Measurements from ENCODE around the gene TMC1. TPM values are rescaled to one million over a fixed set of nuclear protein-coding genes. Genes with fewer than 3 reads are reported as not detected.

Gene TMC1
- total and polyA plus RNA-seq, 10 of the 15 experiments (the other 5 are each of a cell fraction or from before 2014, with no cell fraction given) = 0.06 to 0.94 (median 0.40) TPM; not detected in 1

DNA sequence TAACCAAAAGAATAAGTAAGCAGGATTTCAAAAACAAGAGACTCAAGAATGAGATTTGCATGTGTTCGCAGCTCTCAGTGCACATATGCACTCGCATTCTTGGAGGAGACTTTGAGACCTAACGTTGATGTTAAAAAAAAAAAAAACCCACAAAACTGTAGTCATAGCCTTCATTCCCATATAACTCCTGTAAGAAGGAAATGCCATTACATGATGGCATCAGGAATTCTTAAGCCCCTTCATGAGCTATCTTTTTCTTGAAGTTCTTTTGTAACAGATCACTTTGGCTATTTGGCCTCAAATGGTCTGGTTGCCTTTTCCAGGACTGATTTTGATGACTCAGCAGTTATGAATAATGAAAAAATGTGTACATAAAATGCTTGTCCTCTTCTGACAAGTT, 317.7 kb downstream of the TMC1 start:
- no peak overlapping the region for H2AFZ ChIP-seq (ENCODE audit: control insufficient read depth, low read depth, low read length)
- DNase-seq (ENCODE audit: low read depth, low spot score) = no peak
- 44% methylated on average over 3 of the region's 3 CpGs for WGBS (ENCODE audit: insufficient coverage, insufficient replicate concordance, low lambda C conversion rate, missing lambda C conversion rate)
- no peak overlapping the region for H3K4me3 ChIP-seq
- CTCF ChIA-PET = interaction anchor here (1.6 kb wide), 1 partner anchor 17 kb away, joined by 8 read pairs; no protein-coding TSS in a partner anchor
- in situ Hi-C loops (cut with MboI) = no loop called here
- no peaks in the 10 kb centered on the region for H3K4me1 ChIP-seq (ENCODE audit: control insufficient read depth, insufficient read depth, low read length)
- RAD21 ChIA-PET (ENCODE audit: unreplicated experiment) = interaction anchor here (1.1 kb wide), 1 partner anchor 18 kb away, joined by 3 read pairs; no protein-coding TSS in a partner anchor
- FAIRE-seq = no peak
- POLR2A ChIA-PET = no interaction called here
- no peaks in the 10 kb centered on the region for H3K36me3 ChIP-seq (ENCODE audit: control insufficient read depth in 2 of 2, insufficient read depth in 2 of 2, low read length in 1 of 2)
- H3K4me2 ChIP-seq (ENCODE audit: control insufficient read depth, insufficient read depth) = no peak overlapping the region
- H3K79me2 ChIP-seq (ENCODE audit: control insufficient read depth, insufficient read depth, low read length) = no peaks in the 10 kb centered on the region
- intact Hi-C loops (cut with micrococcal nuclease; ENCODE audit: unreplicated experiment) = no loop called here
- no peak for ATAC-seq
- no peak overlapping the region for H3K27ac ChIP-seq (ENCODE audit: control insufficient read depth, insufficient read depth)
- TF ChIP-seq SP1 (IDR thresholded peaks at IDR 0.05; ENCODE audit: low read depth, low read length) = no peak
- no peak for TF ChIP-seq TARDBP (IDR thresholded peaks at IDR 0.05; ENCODE audit: borderline replicate concordance)
- TF ChIP-seq ESRRA (IDR thresholded peaks at IDR 0.05; ENCODE audit: low read length) = no peak
- no peak for TF ChIP-seq ZNF622 (IDR thresholded peaks at IDR 0.05)
- TF ChIP-seq, protein P1, sequence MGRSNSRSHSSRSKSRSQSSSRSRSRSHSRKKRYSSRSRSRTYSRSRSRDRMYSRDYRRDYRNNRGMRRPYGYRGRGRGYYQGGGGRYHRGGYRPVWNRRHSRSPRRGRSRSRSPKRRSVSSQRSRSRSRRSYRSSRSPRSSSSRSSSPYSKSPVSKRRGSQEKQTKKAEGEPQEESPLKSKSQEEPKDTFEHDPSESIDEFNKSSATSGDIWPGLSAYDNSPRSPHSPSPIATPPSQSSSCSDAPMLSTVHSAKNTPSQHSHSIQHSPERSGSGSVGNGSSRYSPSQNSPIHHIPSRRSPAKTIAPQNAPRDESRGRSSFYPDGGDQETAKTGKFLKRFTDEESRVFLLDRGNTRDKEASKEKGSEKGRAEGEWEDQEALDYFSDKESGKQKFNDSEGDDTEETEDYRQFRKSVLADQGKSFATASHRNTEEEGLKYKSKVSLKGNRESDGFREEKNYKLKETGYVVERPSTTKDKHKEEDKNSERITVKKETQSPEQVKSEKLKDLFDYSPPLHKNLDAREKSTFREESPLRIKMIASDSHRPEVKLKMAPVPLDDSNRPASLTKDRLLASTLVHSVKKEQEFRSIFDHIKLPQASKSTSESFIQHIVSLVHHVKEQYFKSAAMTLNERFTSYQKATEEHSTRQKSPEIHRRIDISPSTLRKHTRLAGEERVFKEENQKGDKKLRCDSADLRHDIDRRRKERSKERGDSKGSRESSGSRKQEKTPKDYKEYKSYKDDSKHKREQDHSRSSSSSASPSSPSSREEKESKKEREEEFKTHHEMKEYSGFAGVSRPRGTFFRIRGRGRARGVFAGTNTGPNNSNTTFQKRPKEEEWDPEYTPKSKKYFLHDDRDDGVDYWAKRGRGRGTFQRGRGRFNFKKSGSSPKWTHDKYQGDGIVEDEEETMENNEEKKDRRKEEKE (IDR thresholded peaks at IDR 0.05) = no peak
- TF ChIP-seq HDAC6 (IDR thresholded peaks at IDR 0.05; ENCODE audit: unreplicated experiment) = no peak
- no peak for TF ChIP-seq CBX5 (IDR thresholded peaks at IDR 0.05; ENCODE audit: low read depth)
- no peak for TF ChIP-seq DPF2 (IDR thresholded peaks at IDR 0.05)
- TF ChIP-seq, protein P2, sequence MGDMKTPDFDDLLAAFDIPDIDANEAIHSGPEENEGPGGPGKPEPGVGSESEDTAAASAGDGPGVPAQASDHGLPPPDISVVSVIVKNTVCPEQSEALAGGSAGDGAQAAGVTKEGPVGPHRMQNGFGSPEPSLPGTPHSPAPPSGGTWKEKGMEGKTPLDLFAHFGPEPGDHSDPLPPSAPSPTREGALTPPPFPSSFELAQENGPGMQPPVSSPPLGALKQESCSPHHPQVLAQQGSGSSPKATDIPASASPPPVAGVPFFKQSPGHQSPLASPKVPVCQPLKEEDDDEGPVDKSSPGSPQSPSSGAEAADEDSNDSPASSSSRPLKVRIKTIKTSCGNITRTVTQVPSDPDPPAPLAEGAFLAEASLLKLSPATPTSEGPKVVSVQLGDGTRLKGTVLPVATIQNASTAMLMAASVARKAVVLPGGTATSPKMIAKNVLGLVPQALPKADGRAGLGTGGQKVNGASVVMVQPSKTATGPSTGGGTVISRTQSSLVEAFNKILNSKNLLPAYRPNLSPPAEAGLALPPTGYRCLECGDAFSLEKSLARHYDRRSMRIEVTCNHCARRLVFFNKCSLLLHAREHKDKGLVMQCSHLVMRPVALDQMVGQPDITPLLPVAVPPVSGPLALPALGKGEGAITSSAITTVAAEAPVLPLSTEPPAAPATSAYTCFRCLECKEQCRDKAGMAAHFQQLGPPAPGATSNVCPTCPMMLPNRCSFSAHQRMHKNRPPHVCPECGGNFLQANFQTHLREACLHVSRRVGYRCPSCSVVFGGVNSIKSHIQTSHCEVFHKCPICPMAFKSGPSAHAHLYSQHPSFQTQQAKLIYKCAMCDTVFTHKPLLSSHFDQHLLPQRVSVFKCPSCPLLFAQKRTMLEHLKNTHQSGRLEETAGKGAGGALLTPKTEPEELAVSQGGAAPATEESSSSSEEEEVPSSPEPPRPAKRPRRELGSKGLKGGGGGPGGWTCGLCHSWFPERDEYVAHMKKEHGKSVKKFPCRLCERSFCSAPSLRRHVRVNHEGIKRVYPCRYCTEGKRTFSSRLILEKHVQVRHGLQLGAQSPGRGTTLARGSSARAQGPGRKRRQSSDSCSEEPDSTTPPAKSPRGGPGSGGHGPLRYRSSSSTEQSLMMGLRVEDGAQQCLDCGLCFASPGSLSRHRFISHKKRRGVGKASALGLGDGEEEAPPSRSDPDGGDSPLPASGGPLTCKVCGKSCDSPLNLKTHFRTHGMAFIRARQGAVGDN (IDR thresholded peaks at IDR 0.05) = no peak
- no peak for TF ChIP-seq NBN (IDR thresholded peaks at IDR 0.05)
- TF ChIP-seq, protein P3, sequence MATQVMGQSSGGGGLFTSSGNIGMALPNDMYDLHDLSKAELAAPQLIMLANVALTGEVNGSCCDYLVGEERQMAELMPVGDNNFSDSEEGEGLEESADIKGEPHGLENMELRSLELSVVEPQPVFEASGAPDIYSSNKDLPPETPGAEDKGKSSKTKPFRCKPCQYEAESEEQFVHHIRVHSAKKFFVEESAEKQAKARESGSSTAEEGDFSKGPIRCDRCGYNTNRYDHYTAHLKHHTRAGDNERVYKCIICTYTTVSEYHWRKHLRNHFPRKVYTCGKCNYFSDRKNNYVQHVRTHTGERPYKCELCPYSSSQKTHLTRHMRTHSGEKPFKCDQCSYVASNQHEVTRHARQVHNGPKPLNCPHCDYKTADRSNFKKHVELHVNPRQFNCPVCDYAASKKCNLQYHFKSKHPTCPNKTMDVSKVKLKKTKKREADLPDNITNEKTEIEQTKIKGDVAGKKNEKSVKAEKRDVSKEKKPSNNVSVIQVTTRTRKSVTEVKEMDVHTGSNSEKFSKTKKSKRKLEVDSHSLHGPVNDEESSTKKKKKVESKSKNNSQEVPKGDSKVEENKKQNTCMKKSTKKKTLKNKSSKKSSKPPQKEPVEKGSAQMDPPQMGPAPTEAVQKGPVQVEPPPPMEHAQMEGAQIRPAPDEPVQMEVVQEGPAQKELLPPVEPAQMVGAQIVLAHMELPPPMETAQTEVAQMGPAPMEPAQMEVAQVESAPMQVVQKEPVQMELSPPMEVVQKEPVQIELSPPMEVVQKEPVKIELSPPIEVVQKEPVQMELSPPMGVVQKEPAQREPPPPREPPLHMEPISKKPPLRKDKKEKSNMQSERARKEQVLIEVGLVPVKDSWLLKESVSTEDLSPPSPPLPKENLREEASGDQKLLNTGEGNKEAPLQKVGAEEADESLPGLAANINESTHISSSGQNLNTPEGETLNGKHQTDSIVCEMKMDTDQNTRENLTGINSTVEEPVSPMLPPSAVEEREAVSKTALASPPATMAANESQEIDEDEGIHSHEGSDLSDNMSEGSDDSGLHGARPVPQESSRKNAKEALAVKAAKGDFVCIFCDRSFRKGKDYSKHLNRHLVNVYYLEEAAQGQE (IDR thresholded peaks at IDR 0.05; ENCODE audit: low read depth, low read length) = no peak
- SMC1A ChIA-PET (ENCODE audit: uncharacterized antibody, unreplicated experiment) = interaction anchor here (1.4 kb wide), 1 partner anchor 16 kb away, joined by 3 read pairs; no protein-coding TSS in a partner anchor
- no peak overlapping the region for H3K9ac ChIP-seq (ENCODE audit: control insufficient read depth, insufficient read depth, low read length)
- no TSS peak for BruUV-seq (replicated peaks)
- H3K9me3 ChIP-seq (replicated peaks; ENCODE audit: control insufficient read depth, insufficient read depth, low read length) = no peaks in the 10 kb centered on the region
- H4K20me1 ChIP-seq (ENCODE audit: control insufficient read depth, insufficient read depth) = no peaks in the 10 kb centered on the region
- H3K27me3 ChIP-seq (replicated peaks in 1 of 2; ENCODE audit: control insufficient read depth in 2 of 2, insufficient read depth in 2 of 2, low read length in 1 of 2) = no peaks in the 10 kb centered on the region

All from GM12878 (cell line).